ENCODE data around the gene RAC3.

RAC3 gene

DNA sequence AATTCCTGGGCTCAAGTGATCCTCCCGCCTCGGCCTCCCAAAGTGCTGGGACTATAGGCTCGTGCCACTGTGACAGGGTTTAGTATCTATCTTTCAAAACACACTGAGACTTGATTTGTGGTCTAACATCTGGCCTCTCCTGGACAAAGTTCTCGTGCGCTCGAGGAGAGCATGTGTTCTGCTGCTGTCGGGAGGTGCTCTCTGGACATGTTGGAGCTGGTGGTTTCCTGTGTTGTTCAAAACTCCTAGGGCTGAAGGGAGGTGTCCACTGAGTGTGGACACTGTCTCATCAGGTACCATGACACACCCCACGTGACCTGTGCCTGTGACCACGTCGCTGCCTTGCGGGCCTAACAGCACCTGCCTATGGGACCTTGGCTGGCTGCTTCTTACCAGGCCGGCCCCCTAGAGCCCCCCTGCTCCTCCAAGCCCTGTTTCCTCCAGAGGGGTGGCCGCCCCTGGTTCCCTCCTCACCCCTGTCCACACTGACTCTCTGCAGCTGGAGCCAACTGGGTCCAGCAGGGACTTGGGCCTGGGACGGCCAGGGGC lies 14.5 kb downstream of the RAC3 start:
- DNase-seq, result no peak

GRCh38 chr17:82046903-82047302 lies 15.4 kb downstream of the RAC3 start:
- DNase-seq, result no peak

DNA sequence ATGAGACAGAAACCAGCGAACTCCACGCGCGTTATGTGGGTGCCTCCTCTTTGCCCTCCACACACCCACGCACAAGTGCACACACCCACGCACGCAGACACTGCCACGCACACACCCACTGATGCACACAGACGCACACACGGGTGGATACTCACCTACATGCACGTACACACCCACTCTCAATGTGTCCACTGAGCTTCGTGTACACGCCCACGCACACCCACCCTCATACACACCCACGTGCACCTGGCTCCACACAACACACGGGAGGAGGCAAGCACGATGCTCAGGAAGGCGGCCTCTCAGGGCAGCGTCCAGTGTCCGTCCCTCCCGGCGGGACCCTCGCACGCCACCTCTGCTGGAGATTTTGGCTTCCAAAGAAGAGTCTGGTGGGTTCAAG lies 15.9 kb downstream of the RAC3 start:
- no peak for DNase-seq

GRCh38 chr17:82047914-82048570 lies 16.6 kb downstream of the RAC3 start:
- DNase-seq, result no peak

GRCh38 chr17:82048571-82048971 lies 17.1 kb downstream of the RAC3 start:
- DNase-seq, result no peak

DNA sequence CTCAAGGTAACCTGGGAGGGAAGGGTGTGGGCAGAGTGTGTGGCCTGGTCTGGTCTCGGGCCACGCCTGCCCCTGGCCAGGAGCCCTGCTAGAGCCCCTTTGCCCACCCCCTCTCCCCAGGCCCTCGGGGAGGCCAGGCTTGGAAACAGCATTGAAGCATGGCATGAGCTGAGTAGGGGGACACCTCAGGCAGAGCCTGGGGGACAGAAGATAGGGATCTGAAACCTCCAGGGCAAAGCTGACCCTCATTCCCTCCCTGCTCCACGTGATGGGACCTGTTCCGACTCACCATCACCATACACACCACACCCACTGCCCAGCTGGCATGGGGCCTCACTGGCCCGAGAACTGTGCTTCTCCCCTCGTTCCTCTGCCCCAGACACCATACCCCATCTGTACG lies 17.6 kb downstream of the RAC3 start:
- no peak for DNase-seq

- DNase-seq, result no peak
Observed at GRCh38 chr17:82049521-82049971, 18.1 kb downstream of the RAC3 start.

DNA sequence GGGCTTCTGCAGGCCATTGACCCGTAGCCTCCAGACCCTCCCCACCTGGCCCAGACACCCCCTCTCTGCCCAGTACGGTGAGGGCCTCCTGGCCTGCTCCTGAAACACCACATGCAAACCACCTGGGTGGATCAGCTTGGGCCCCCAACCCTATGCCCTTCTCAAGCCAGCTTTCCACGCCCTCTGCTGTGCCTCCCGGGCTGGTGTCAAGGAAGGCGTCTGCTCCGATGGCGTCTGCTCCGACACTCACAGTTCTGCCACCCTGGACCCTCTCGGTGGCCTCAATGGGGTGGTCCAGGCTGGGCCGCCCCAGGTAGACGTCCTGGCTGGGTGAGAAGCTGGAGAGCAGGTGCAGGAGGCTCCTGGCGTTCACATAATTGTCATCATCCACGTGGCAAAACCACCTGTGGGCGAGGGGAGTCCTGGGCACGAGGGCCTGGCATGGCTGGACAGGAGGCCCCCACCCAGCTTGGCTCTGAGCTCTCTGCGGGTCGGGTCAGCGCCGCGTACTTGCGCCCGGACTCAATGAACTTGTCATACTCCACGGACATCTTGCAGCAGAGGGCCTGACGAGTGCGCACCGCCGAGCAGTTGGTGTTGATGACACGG lies 18.8 kb downstream of the RAC3 start:
- no peak for DNase-seq

DNA sequence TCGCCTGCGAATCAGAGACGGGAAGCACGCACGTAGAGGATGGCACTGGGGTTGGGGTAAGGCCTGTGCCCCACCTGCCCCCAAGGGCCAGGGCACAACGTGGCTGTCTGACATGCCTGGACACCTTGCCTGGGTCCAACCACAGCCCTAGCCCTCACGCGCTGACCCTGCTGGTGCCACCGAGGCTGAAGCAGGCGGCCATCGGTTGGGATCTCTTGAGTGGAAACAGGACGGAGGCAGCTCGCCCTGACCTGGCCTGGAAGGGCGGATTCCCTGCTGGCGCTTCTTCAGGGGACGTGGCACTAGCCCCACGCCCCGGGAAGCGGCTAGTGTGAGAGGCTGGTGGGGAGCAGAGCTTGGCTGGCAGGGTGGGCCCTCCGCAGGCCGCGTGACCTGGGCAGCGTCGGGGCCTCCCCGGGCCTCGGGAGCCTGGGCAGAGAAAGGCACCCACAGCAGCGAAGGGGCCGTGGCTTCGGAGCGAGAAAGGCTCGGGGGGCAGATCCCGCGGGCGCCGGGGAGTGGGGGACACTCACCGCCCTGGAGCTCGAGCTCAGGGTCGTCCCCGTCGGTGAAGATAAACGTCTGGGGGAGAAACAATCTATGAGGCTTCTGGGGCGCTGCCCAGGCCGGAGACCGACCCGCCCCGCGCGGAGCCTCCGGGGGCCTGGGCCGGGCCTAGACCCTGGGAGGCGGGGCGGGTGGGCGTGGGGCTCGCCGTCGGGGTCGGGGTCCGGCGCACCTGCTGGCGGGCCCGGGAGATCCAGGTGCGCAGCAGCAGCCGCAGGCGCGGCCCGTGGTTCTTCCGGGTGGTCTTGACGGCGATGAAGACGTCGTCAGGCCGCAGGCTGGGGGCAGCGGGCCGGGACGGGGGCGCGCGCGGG lies 19.5 kb downstream of the RAC3 start:
- DNase-seq, result no peak

DNA sequence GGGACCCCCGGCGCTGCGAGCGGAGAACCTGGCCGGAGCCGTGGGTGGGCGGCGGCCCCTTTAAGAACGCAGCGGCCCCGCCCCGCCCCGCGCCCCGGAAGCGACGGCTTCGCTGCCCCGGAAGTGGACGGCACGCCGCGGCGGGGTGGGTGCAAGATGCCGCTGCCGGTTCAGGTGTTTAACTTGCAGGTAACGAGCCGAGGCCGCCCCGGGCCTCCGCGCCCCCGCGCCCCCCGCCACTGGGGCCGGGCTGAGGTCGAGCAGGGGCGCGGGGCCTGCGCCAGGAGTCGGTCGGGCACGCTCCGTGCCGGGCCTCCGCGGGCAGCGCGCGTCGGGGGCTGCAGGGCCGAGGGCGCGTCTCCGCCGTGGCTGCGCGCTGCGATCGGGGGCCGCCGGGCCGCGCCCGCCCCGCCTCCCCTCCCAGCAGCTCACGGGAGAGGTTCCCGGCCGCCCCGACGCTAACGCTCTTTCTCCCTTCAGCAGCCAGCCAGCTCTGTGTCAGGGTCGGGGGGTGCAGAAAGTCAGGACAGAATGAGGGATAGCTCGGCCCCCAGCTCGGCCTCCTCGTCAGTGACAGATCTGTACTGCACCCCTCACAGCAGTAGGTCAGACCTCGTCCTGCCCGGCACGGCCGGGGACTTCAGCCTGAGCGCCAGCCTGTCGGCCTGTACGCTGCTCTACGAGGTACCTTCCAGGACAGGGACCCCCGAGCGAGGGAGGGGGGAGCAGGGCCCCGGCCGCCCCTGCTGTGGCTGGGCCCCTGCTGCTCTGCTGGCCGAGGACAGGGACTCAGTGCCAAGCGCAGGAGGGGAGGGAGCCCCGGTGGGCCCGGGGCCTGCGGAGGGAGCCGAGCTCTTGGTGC lies 20.5 kb downstream of the RAC3 start, which contains the start of the genes GPS1 and RFNG:
Gene GPS1 (plus strand): TSS at position 123 of the 862 bp plus-strand sequence. CDS start 34 bp downstream, at position 157.
Gene RFNG (minus strand): TSS at position 36 of the 862 bp plus-strand sequence. CDS start 45 bp downstream, outside the sequence.
- peak in 1 of 2 experiments; percentile 45 for DNase-seq

GRCh38 chr17:82052638-82053059 lies 21.2 kb downstream of the RAC3 start:
- DNase-seq, result no peak

DNA sequence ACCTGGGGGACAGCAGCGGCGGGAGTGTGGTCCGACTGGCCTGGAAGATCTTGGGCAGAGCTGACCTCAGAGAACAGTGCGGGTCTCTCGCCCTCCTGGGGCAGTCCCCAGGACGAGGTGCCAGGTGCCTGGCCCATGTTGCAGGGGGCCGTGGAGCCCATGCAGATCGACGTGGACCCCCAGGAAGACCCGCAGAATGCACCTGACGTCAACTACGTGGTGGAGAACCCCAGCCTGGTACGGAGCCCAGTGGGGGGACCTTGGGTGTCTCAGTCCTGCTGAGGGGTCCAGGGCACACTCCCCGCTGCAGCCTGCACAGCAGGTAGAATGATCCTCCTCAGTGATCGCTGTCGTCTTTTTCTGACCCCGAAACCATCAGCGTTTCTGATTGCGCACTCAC lies 21.7 kb downstream of the RAC3 start:
- no peak for DNase-seq

GRCh38 chr17:82053556-82054263 lies 22.2 kb downstream of the RAC3 start:
- no peak for DNase-seq

DNA sequence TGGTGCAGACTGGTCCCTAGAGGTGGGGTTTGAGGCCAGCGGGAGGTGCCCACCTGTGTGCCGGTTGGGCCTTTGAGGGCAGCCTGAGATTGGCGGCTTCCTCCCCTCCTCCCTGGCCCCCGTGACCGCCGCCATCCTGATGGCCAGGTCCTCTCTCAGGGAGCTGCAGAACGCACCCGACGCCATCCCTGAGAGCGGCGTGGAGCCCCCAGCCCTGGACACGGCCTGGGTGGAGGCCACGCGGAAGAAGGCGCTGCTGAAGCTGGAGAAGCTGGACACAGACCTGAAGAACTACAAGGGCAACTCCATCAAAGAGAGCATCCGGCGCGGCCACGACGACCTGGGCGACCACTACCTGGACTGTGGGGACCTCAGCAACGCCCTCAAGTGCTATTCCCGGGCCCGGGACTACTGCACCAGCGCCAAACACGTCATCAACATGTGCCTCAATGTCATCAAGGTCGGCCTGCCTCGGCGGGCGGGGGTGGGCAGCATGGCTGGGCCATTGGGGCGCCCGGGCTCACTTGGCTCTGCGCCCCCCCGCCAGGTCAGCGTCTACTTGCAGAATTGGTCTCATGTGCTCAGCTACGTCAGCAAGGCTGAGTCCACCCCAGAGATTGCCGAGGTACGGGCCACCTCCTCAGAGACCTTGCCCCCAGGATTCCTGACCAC lies 23.0 kb downstream of the RAC3 start:
- DNase-seq, result no peak

DNA sequence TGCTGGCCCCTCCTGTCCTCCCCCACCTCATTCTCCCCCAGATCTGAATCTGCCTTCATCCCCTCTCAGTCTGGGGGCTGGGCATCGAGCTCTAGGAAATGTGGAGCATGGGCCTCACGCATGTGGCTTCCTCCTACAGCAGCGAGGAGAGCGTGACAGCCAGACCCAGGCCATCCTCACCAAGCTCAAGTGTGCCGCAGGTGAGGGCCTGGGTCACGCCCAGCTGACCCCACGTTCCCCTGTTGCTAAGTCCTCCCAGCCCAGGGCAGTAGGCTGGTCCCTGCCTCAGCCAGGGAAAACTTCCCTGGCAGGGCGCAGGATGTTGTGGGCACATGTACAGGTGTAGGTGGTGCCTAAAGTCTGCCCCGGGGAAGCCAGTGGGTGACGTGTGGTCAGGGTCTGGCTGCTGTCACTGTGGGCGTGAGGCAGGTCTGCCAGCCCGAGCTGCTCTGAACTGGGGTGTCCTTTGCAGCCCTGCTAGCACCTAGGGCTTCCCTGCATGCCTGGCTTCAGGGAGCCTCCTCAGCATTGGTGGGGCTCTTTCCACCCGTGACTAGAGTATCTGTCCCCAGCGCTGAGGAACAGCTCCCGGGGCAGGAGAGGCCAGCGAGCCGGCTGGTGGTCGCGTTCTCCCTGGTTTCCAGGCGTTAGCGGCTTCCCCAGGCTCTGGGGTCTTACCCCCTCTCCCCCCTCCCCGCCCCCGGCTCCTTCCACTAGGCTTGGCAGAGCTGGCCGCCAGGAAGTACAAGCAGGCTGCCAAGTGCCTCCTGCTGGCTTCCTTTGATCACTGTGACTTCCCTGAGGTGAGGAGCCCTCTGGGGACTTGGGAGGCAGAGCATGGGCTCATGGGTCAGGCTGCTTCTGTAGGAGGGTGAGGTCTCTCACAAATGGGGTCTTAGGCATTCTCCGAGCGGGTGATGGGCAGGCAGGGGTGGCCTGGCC lies 23.8 kb downstream of the RAC3 start:
- no peak for DNase-seq

DNA sequence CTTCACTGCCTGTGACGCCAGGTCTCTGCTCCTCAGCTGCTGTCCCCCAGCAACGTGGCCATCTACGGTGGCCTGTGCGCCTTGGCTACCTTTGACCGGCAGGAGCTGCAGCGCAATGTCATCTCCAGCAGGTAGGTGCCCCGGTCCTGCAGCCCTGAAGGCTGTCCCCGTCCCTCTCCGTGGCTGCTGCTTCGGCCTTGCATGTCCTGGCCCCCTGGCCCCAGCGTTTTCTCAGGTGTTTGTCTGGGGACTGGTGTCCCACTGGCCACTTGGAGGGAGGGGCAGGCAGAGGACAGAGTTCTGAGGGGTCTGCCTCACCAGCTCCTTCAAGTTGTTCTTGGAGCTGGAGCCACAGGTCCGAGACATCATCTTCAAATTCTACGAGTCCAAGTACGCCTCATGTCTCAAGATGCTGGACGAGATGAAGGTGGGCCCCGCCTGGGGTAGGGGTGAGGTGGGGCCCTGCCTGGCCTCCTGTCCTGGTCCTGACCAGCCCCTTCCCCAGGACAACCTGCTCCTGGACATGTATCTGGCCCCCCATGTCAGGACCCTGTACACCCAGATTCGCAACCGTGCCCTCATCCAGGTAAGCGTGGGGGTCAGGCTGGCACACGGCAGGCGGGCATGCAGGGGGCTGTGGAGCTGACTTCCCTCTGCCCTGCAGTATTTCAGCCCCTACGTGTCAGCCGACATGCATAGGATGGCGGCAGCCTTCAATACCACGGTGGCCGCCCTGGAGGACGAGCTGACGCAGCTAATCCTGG lies 24.7 kb downstream of the RAC3 start:
- no peak for DNase-seq

DNA sequence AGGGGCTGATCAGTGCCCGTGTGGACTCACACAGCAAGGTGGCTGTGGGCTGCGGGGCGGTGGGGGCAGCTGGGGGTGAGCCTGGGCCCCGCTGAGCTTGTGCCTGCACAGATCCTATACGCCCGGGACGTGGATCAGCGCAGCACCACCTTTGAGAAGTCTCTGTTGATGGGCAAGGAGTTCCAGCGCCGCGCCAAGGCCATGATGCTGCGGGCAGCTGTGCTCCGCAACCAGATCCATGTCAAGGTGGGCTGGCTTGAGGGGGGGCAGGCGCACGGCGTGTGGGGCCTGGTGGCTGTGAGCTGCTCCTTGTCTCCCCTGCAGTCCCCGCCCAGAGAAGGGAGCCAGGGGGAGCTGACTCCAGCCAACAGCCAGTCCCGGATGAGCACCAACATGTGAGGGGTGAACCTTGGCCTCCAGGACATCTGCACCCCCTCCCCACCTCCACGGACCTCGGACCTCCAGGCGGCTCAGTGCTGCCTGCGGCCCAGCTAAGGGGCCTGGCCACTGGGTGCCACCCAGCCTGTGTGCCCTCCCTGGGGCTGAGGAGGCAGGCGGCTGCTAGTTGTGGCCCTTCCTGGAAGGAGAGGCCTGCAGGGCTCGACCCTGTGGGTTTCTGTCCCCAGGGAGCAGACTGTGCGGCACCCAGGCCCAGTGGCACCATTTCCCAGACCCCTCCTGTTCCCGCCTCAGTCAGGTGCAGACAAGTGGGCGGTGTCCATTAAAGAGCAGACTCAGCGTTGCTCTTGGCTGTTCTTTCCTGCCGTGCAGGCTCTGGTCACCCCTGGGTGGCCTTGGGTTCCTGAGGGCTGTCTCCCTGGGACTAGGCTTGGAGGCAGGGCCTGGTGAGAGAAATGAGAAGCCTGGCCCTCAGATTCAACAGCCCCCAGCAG lies 25.5 kb downstream of the RAC3 start:
- DNase-seq, result no peak

Measured in SW 1271 (cell line).